Measurements from ENCODE around the gene VPS13C.
A peak's percentile ranks its signal among the peaks of the same experiment; 100 is the strongest.

Gene VPS13C, protein sequence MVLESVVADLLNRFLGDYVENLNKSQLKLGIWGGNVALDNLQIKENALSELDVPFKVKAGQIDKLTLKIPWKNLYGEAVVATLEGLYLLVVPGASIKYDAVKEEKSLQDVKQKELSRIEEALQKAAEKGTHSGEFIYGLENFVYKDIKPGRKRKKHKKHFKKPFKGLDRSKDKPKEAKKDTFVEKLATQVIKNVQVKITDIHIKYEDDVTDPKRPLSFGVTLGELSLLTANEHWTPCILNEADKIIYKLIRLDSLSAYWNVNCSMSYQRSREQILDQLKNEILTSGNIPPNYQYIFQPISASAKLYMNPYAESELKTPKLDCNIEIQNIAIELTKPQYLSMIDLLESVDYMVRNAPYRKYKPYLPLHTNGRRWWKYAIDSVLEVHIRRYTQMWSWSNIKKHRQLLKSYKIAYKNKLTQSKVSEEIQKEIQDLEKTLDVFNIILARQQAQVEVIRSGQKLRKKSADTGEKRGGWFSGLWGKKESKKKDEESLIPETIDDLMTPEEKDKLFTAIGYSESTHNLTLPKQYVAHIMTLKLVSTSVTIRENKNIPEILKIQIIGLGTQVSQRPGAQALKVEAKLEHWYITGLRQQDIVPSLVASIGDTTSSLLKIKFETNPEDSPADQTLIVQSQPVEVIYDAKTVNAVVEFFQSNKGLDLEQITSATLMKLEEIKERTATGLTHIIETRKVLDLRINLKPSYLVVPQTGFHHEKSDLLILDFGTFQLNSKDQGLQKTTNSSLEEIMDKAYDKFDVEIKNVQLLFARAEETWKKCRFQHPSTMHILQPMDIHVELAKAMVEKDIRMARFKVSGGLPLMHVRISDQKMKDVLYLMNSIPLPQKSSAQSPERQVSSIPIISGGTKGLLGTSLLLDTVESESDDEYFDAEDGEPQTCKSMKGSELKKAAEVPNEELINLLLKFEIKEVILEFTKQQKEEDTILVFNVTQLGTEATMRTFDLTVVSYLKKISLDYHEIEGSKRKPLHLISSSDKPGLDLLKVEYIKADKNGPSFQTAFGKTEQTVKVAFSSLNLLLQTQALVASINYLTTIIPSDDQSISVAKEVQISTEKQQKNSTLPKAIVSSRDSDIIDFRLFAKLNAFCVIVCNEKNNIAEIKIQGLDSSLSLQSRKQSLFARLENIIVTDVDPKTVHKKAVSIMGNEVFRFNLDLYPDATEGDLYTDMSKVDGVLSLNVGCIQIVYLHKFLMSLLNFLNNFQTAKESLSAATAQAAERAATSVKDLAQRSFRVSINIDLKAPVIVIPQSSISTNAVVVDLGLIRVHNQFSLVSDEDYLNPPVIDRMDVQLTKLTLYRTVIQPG (N-terminal part only)
- total RNA-seq = 316 to 571 (median 473) reads per million in 4 experiments

DNA sequence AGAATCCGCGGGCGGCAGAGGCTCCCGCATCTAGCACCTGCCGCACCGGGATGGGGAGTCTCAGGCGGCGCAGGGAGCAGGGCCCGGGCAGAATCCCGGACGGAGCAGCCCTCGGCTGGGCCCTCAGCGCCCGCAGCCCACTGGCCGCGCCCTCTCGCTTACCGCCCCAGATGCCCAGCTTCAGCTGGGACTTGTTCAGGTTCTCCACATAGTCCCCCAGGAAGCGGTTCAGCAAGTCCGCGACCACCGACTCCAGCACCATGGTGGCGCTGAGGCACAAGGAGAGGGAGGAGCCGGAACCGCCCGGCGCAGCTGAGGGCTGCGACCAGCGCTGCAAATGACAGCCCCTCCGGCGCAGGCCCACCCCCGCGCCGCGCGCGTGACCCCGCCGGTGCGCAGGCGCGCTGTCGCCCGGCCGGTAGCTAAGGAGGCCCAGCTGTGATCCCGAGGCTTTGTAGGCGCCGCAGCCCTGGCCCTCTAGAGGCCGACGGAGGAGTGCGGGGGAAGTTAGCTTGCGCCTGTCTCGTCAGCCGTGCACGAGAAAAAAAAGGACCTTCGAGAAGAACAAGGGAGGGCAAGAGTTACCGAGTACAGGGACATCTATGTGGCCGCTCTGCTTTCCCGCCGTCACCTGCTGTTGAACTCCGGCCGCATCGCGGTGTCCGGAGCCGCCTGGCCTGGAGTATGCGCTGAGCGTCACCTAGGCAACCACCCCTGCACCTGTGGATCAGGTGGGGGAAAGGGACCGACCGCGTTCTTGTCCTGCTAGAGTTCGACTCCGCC is at the start of gene VPS13C:
Gene VPS13C (minus strand): TSS at position 335 of the 783 bp plus-strand sequence. CDS start 73 bp downstream, at position 262.
- DNase-seq = peak; percentile 79

DNA sequence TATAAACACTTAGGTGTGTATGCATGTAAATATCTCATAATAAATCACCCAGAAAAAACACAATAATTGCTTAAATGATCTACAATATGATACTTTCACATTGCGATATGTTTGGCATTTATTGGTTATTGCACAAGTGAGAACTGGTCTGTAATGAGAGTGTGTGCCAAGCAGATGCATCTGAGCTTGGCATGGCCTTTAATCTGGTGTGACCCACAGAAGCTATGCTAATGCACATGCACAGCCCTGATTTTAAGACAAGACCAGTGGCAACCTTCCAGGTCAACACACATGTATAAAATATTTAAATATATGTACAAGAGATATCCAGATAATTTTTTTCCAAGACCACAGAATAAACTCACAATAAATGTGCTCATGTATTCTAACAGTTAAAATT is 49.2 kb upstream of the VPS13C start:
- no peak for DNase-seq

DNA sequence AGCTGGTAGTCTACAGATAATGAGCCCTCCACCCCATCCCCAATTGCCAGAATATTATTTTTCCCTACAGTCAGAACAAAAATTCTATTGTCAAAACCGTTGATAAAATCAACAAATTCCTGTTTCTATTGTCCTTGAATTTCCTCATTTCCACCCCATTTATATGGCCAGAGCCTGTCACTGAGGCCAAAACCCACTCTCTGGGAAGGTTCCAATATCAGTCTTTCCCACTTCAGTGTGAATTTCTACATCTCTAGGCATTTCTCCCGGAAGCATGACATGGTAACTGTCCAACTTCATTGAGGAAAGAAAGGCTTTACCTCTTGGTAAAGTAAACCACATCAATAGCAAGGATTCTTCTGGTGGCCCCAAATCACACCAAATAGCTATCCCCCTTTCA is 48.2 kb upstream of the VPS13C start:
- DNase-seq = no peak

DNA sequence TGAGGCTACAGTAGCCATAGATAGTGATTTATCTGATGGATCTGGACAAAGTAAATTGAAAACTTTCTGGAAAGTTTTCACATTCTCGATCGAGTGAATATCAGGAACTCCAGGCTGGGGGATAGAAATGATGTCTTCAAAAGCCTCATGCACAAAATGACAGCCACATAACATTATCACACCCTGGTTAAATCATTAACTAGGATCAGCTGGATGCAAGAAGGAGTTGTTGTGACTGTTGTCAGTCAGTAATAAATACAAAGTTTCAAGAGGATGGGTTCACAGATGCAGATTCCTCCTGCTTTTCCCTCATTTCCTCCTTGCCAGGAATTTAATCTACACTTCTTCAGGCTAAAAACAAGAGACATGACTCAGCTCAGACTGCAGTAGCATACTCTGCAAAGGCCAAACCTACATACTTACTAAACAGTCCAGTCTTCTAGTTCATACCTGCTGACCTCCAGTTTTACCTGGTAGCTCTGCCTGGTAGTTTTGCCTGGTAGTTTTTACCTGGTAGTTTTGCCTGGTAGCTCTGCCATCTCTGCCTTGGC is 47.4 kb upstream of the VPS13C start:
- DNase-seq = no peak

DNA sequence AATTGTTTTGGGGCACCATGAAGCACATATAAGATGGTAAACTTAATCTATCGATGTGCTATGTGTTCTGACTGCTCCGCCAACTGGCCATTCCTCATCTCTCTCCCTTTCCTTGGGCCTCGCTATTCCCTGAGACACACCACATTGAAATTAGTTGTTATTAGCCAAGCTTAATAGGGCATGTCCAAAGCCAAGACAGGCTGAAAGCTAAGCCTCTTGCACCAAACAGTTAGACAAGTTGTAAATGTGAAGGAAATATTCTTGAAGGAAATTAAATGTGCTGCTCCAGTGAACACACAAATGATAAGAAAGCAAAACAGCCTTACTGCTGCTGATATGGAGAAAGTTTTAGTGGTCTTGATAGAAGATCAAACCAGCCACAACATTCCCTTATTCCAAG is 45.8 kb upstream of the VPS13C start:
- DNase-seq = no peak

DNA sequence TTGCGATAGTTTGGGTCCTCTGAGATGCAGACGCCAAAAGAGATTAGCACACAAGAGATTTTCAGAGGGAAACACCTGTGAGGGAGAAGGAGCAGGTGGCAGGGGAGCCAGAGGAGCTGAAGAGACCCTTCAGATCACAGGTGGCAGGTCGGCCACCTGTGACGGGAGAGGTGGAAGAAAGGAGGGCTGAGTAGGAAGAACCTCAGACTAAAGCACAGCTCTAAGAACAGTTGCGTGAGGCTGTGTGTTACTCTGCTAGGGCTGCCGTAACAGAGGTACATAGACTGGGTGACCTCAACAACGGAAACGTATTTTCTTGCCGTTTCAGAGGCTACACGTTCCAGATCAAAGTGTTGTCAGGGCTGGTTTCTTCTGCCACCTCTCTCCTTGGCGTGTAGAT is 45.0 kb upstream of the VPS13C start:
- no peak for DNase-seq

DNA sequence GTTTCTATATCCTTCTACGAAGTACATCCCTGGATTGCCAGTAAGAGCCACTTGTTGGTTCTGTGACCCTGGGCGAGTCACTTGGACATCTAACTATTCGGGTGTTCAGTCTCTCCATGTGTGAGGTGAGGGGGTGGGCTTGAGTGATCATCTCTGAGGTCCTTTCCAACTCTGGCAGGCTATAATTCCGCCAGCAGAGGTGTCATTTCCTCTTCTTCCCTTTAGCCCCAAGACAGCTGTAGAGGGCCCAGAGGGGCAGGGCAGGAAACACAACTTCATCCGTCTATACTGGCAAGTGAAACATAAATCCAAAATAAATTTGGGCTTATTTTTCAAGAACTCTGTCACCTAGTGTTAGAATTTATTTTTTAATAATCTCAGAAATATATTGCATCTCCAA is 44.6 kb upstream of the VPS13C start:
- no peak for DNase-seq

DNA sequence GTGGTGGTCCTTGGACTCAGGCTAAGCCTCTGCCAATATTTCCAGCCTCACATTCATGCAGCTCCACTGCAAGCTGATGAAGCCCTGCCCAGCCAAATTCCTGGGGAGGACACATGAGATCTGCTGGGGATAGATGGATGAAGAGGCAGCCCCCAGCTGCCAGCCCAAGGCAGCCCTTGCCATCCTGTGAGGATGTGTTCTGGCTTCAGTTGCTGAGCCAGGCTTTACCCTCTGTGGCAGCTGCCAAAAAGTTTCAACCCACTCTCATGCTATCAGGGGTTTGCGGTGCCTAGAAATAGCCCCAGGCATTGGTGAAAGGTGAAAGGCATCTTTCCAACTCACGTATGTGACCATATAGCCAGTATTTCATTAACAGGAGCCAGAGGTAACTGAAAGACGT is 44.2 kb upstream of the VPS13C start:
- DNase-seq = no peak

DNA sequence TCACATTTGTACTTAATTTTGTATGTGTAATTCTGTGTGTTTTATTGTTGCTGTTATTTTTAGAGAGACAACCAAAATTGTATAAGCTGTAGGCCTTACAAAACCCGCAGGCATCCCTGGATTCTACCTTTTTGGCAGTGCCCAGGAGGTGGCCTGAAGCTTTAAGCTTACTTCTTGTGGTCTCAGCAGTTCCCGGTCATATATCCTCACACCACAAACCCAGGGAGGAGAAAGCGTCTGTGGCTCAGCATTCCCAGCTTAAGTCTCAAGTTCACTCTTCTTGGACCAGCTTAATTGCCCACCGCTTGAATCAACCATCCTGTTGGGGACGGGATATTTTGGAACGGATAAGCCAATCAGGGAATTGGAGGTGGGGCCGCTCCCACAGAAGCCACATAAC is 43.2 kb upstream of the VPS13C start:
- DNase-seq = no peak

DNA sequence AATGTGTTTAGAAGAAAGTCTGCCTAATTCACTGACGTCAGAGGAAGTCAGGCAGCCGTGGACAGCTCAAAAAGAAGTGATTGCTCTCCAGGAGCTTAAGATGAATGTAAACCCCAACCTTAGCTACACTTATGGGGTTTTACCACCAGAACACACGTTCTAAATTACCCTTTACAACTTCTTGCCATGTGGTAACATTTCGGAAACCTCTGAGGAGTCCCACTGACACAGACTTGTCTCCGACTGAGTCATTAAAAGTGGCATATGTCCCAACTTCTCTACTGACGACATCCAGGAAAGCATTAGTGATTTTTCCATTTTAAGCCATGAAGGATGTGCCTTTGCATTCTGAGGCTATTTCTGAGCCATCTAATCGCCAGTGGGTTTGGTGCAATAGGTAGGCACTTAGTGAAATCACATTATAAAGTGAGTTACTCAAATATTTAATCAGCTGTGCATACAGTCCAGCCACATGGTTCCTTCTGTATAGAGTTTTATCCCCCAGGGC is 38.9 kb upstream of the VPS13C start:
- no peak for DNase-seq

DNA sequence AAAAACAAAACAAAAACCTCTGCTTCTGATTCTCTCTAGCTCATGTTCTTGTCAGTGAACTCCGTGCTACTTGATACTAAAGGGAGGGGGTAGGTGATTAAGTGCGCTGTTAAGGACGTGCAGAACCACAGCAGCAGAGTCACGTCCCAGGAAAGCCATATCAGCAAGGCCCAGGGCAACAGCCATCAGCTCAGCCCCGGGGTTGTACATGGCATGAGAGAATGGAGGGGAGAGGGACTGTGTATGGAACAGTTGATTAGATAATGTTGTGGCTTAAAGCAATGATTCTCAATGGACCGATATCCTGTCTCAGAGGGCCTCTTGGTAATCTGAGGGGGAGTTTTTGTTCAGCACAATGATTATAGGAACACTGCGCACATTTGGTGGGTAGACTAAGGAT is 34.1 kb upstream of the VPS13C start:
- DNase-seq = no peak

DNA sequence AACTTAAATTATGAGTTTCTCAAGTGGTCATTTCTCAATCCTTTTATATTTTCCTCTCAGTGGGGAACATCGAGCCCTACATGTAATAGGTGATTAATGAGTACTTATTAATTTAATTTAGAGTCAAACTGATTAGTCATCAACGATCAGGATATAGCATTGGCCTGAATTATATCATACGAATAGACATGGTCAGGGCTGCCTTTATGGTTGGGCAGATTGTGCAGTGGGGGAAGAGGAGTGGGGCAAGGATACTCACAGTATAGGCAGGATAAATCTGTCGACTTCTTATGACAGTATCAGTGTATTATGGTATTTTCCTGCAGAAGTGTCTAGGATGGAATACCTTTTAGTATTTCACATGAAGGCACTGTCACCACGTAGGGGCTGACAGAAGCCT is 33.6 kb upstream of the VPS13C start:
- no peak for DNase-seq

DNA sequence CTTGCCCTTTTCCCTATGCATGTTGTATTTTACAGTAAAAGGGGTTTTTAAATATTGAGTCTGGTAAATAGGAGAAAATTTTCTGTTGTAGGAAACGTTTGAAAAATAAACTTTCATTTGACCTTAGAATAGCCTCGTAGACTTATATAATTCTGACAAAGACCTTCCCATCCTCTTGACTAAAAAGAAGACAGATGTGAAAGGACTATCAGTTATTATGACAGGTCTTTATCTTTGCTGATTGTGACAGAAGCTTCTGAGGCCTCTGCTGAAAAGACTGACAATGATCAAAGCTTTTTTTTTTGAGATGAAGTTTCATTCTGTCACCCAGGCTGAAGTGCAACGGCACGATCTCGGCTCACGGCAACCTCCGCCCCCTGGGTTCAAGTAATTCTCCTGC is 30.7 kb upstream of the VPS13C start:
- no peak for DNase-seq

DNA sequence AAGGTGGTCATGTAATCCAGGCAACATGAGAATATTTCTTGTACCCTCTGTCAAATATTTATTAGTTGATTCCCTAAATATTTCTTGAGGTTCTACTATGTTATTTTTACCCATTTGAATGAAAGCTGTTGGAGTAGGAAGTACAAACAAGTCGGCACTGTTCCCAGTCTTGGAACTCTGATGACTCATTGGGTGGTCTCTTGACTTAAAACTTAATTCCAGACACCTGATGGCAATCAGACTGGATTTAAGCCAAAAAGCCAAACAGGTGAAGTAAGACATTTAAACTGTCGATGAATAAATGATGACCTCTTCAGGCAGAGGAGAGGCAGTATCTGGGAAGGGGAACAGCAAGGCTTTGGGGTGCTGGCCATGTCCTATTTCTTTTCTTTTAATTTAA is 29.4 kb upstream of the VPS13C start:
- DNase-seq = no peak

DNA sequence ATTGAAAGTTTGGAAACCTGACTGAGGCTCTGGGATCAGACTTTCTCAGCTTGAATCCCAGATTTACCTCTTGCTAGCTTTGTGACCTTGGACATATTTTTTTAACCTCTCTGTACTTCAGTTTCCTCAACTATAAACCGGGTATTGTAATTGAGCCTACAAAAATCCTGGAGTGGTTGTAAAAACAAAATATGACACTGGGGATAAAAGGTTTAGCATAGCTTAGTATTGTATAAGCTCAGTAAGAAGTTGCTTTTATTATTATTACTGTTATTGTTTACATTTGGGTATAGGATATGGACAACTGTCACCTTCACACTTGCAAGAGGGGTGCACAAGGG is 28.1 kb upstream of the VPS13C start:
- DNase-seq = no peak

DNA sequence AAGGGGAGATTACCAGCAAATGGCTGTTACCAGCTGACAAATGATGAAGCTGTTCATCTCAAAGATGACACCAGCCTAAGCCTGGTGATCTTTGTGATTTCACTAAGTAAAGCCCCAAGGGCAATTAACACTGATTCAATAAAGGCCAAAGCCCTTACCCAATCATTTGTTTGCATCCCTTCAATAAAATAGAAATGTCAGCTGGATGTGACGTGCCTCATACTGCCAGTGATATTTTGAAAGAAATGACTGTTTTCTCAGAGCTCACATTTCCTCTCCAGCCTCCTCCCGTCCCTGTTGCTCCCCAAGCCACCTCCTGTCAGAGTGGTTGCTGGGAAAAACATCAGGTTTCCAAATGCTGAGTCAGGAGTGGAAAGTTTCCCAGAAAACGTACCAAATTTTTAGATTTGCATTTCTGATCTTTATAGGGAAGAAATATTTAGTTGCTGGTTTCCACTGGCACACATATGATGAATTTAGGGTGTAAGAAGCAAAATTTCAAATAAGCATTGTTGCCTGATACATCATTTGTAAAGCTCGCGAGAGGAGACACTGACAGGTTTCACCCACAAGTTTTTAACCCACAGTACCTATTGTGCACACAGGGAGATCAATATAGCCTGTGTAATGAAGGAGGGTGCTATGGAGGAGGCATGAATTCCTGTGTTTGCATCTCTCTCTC is 27.6 kb upstream of the VPS13C start:
- no peak for DNase-seq

DNA sequence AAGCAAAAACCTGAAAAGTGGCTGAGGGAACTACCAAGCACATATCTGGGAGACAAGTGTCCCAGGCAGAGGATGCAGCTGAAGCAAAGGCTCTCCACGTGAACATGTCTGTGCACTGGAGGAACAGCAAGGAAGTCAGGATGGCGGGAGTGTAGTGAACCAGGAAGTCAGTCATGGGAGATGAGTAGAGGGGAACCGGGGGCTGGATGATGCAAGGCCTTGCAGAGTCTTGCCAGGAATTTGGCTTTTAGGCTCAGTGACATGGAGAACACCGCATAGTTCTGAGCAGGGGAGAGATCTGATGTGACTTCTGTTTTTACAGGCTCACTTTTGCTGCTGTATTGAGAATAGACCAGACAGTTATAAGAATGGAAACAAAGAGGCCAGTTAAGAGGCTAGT is 25.5 kb upstream of the VPS13C start:
- no peak for DNase-seq

DNA sequence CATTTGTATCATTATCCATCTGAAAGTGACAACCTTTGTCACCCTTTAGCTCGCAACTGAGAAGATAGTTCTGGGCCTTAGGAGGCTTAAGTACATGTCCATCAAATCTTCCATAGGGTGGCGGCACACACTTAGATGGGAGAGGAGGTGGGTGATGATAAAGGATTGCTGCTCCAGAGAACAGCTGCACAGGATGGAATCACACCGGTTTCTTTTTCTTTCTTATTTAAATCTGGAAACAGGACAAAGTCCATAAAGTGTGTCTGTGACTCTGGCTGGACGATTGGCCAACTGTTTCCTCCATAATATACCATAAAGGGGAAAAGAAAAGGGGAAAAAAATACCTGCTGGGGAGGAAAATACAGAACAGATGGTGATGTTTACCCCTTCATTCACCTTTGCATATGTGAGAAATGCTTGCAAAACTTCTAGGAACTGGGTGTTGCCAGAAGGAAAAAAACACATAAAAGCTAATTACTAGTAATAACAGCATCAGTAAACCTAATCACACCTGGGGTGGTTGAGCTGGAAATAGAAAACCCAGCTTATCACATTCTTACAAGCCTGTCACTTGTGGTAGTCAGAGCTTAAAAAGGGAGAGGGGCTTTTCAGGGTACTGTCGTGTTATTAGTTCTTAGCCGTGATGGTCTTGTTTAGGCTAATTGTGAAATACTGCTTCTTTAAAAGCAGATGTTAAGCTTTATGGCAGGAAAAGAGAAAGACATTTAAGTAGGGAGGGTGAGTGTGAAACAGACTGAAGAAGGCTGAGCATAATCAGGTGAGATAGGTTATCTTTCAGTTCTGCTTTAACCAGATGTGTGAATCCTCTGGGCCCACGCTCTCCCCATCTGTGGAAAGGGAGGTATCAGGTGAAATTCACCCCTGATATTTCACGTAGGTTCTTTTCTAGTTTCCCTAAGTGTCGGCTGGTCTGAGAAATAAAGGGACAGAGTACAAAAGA is 23.2 kb upstream of the VPS13C start:
- no peak for DNase-seq

DNA sequence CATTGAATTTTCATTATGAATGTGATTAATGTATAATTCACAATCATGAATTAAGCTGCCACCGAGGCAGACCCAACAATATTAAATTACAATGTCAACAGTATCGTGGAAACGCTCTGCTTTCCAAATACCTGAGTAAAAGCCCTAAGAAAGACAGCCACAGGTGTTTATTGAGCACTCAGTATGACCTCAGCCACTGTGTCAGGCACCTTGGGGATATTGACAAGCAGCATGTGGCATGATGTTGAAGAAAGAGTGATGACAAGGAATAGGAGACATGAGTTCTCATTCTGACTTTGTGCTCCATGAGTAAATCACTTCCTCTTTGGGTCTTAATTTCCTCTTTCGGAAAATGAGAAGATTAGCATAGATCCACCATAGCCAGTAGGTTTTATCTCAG is 19.3 kb upstream of the VPS13C start:
- DNase-seq = no peak
